K562 (cell line): Measurements from ENCODE around the gene CHN2. TPM values are rescaled to one million over a fixed set of nuclear protein-coding genes. Genes with fewer than 3 reads are reported as not detected.

Experiments used
- ATAC-seq: fragments of 200-7000 bp; cut with Tn5 transposase; 3 replicates; pipeline ENCODE4 v1.9.1; 2020; ENCODE audit warnings: moderate library complexity
- BruUV-seq: library from RNA; stranded (reverse); fragments of 400-500 nt; replicated peaks from 2 replicates; lab custom pipeline; 2021; lab: Mats Ljungman, UMichigan
- CTCF ChIA-PET: fragments of 300-600 bp; formaldehyde crosslinking; extraction: SDS; loops from one replicate; lab custom pipeline; 2021; ENCODE audit warnings: low intra/inter-chr PET ratio; lab: Yijun Ruan, JAX
- POLR2A ChIA-PET: fragments of 300-600, 350-650 bp; sonication (Branson Sonifier 250); formaldehyde crosslinking; extraction: SDS; loops from one replicate; lab custom pipeline; 2021; ENCODE audit warnings: antibody characterized with exemption, inconsistent platforms; lab: Yijun Ruan, JAX
- DNase-seq, 4 experiments: peaks; one replicate each; pipeline versions ENCODE4 v3.0.0 to v3.0.0-alpha.2; 2011 to 2018; ENCODE audit warnings: low spot score in 3 of 4, mixed read lengths in 3 of 4; ENCODE audit errors: extremely low read depth in 1 of 4
- FAIRE-seq: peaks from 2 replicates; lab custom pipeline; 2011; peaks lifted over from hg19 to GRCh38; lab: Jason Lieb, UNC
- H2AFZ ChIP-seq: 2 replicates; pipeline ENCODE4 v1.6.0; 2011; ENCODE audit warnings: low read depth, low read length, control low read depth, inconsistent platforms
- H3K27ac ChIP-seq: fragments of 200-600 bp; 3 replicates; pipeline ENCODE4 v1.8.0; 2011; ENCODE audit warnings: low read depth, mild to moderate bottlenecking, control low read depth, inconsistent platforms, low read length, moderate library complexity, mixed read lengths; ENCODE audit errors: extremely low read depth
- H3K27me3 ChIP-seq, 2 experiments: fragments of 300-600 bp in 1 of 2; 2 replicates in 1 of 2; 3 replicates in 1 of 2; pipeline versions ENCODE4 v1.6.0 to v1.8.0; 2011; ENCODE audit warnings: inconsistent platforms in 2 of 2, low read length in 2 of 2, mild to moderate bottlenecking in 1 of 2, mixed read lengths in 1 of 2, moderate library complexity in 1 of 2; ENCODE audit not compliant: control insufficient read depth in 2 of 2, insufficient read depth in 2 of 2
- H3K36me3 ChIP-seq: fragments of 300-600 bp; 3 replicates; pipeline ENCODE4 v1.8.0; 2011; ENCODE audit warnings: mild to moderate bottlenecking, low read length, inconsistent platforms; ENCODE audit not compliant: control insufficient read depth, insufficient read depth
- H3K4me1 ChIP-seq, 2 experiments: fragments of 200-600 bp in 1 of 2; replicated peaks in 1 of 2; 2 replicates in 1 of 2; 3 replicates in 1 of 2; pipeline versions ENCODE4 v1.5.1 to v1.8.0; 2011; ENCODE audit warnings: inconsistent platforms in 2 of 2, low read length in 2 of 2, mild to moderate bottlenecking in 1 of 2, mixed read lengths in 1 of 2, moderate library complexity in 1 of 2; ENCODE audit not compliant: control insufficient read depth in 2 of 2, insufficient read depth in 2 of 2
- H3K4me2 ChIP-seq: 2 replicates; pipeline ENCODE4 v1.6.1; 2011; ENCODE audit warnings: low read length, control low read depth, inconsistent platforms, mixed read lengths; ENCODE audit not compliant: insufficient read depth
- H3K4me3 ChIP-seq: fragments of 200-600 bp; sonication (generic), shearing (Covaris generic); 2 replicates; pipeline ENCODE4 v1.5.1; 2016; ENCODE audit warnings: control low read depth, inconsistent platforms
- H3K79me2 ChIP-seq: fragments of 200-600 bp; 3 replicates; pipeline ENCODE4 v1.8.0; 2011; ENCODE audit warnings: low read length, inconsistent platforms; ENCODE audit not compliant: control insufficient read depth, insufficient read depth
- H3K9ac ChIP-seq, 2 experiments: 2 replicates each; pipeline versions ENCODE4 v1.6.0 to v1.6.1; 2011; ENCODE audit warnings: low read depth in 2 of 2, low read length in 2 of 2, control low read depth in 1 of 2, inconsistent platforms in 1 of 2, mild to moderate bottlenecking in 1 of 2, mixed read lengths in 1 of 2; ENCODE audit not compliant: insufficient read depth in 1 of 2
- H3K9me1 ChIP-seq: one replicate; pipeline ENCODE4 v1.6.0; 2011; ENCODE audit warnings: inconsistent platforms, mild to moderate bottlenecking, low read length, moderate library complexity; ENCODE audit not compliant: control insufficient read depth, insufficient read depth
- H3K9me3 ChIP-seq: replicated peaks from 2 replicates; pipeline ENCODE4 v1.5.1; 2011; ENCODE audit warnings: low read depth, low read length, inconsistent platforms; ENCODE audit not compliant: control insufficient read depth, insufficient read depth
- H4K20me1 ChIP-seq: replicated peaks from 2 replicates; pipeline ENCODE4 v1.6.1; 2011; ENCODE audit warnings: low read length, inconsistent platforms, mixed read lengths; ENCODE audit not compliant: control insufficient read depth, insufficient read depth
- CBX2 ChIP-seq: fragments of 200-600 bp; sonication (generic); IDR thresholded peaks from one replicate; pipeline ENCODE4 v1.6.1; 2012; ENCODE audit warnings: mild to moderate bottlenecking, low read length, inconsistent platforms; ENCODE audit not compliant: insufficient read depth, poor library complexity, severe bottlenecking
- CHD2 ChIP-seq: IDR thresholded peaks from 2 replicates; pipeline ENCODE4 v1.6.1; 2011; ENCODE audit warnings: low read depth, low read length
- GABPB1 ChIP-seq: sonication (generic); formaldehyde crosslinking; IDR thresholded peaks from 2 replicates; pipeline ENCODE4 v1.8.0; 2022; ENCODE audit warnings: mild to moderate bottlenecking, missing genetic modification reagents
- GTF3C2 ChIP-seq: IDR thresholded peaks from 3 replicates; pipeline ENCODE4 v1.6.1; 2011; ENCODE audit warnings: borderline replicate concordance, mild to moderate bottlenecking, moderate library complexity; ENCODE audit not compliant: insufficient read length; ENCODE audit errors: extremely low read depth
- HDAC6 ChIP-seq: IDR thresholded peaks from 2 replicates; pipeline ENCODE4 v1.6.1; 2012; ENCODE audit warnings: low read depth, mild to moderate bottlenecking, control low read depth, inconsistent platforms, low read length, moderate library complexity
- MYNN ChIP-seq, 2 experiments: sonication (generic); formaldehyde crosslinking in 1 of 2; IDR thresholded peaks; 2 replicates each; pipeline versions ENCODE4 v1.5.0 to v1.6.1; 2016 to 2020; ENCODE audit warnings: antibody characterized with exemption in 1 of 2, missing genetic modification reagents in 1 of 2
- NBN ChIP-seq: fragments of 450-650 bp; IDR thresholded peaks from 2 replicates; pipeline ENCODE4 v1.6.1; 2016; ENCODE audit warnings: low read depth, mild to moderate bottlenecking
- POLR3A ChIP-seq: IDR thresholded peaks from 2 replicates; pipeline ENCODE4 v1.6.1; 2011; ENCODE audit warnings: borderline replicate concordance, mild to moderate bottlenecking, moderate library complexity; ENCODE audit not compliant: insufficient read length, insufficient read depth; ENCODE audit errors: extremely low read depth
- RBM25 ChIP-seq: fragments of 200-400 bp; formaldehyde crosslinking; IDR thresholded peaks from 2 replicates; pipeline ENCODE4 v1.6.1; 2018; ENCODE audit warnings: low read length, low read depth, moderate library complexity; ENCODE audit not compliant: severe bottlenecking
- SFPQ ChIP-seq: fragments of 200-400 bp; formaldehyde crosslinking; IDR thresholded peaks from 2 replicates; pipeline ENCODE4 v1.6.1; 2017; ENCODE audit warnings: mild to moderate bottlenecking, low read depth, low read length, moderate library complexity
- ZNF197 ChIP-seq: fragments of 200-800 bp; sonication (Bioruptor generic); IDR thresholded peaks from 2 replicates; pipeline ENCODE4 v1.6.1; 2016; ENCODE audit warnings: low read depth, missing genetic modification characterization, missing compliant biosample characterization
- ZNF224 ChIP-seq: sonication (generic); formaldehyde crosslinking; IDR thresholded peaks from 2 replicates; pipeline ENCODE4 v1.8.0; 2022; ENCODE audit warnings: mild to moderate bottlenecking, missing genetic modification reagents
- ZNF263 ChIP-seq: sonication (generic); formaldehyde crosslinking; IDR thresholded peaks from 2 replicates; pipeline ENCODE4 v1.8.0; 2022; ENCODE audit warnings: mild to moderate bottlenecking, missing genetic modification reagents, borderline replicate concordance
- ZNF551 ChIP-seq: fragments of 250-450 bp; sonication (Bioruptor Pico); IDR thresholded peaks from 2 replicates; pipeline ENCODE4 v1.5.0; 2021; ENCODE audit warnings: mild to moderate bottlenecking, moderate library complexity
- in situ Hi-C: fragments of 300-500 bp; cut with MboI; formaldehyde crosslinking; loops from 4 replicates; pipeline ENCODE4 v1.15.0; 2018; ENCODE audit warnings: inconsistent platforms, mixed read lengths
- intact Hi-C: fragments of 100-400 bp; cut with micrococcal nuclease; formaldehyde crosslinking; loops from 2 replicates; pipeline ENCODE4 v1.14.2; 2022
- polyA plus RNA-seq, 8 experiments: library from polyadenylated mRNA; depleted of rRNA in 4 of 8; stranded (reverse) in 5 of 8; unstranded in 3 of 8; fragments of >200 nt; fragmentation: Nextera tagmentation in 2 of 8; fragmentation: Illumina TruSeq in 1 of 8; extraction: Ambion mirVana in 2 of 8; extraction: Trizol in 1 of 8; gene quantifications; 2 replicates each; pipeline versions ENCODE4 v1.2.1 to v1.2.3, GENCODE V29; 2011 to 2014; ENCODE audit warnings: inconsistent platforms in 1 of 8, missing spikeins in 1 of 8
- total RNA-seq, 7 experiments: library from RNA; depleted of rRNA in 6 of 7; stranded (reverse); fragments of >200 nt in 6 of 7; fragmentation: Illumina TruSeq in 2 of 7; extraction: Trizol in 2 of 7; gene quantifications; 2 replicates each; pipeline versions ENCODE4 v1.2.1 to v1.2.3, GENCODE V29; 2011 to 2021; ENCODE audit warnings: low replicate concordance in 1 of 7

The CHN2 gene
- total and polyA plus RNA-seq, 9 of the 15 experiments (the other 6 are each of a cell fraction or from before 2014, with no cell fraction given): 0.12 to 2.1 (median 0.31) TPM; not detected in 1

DNA sequence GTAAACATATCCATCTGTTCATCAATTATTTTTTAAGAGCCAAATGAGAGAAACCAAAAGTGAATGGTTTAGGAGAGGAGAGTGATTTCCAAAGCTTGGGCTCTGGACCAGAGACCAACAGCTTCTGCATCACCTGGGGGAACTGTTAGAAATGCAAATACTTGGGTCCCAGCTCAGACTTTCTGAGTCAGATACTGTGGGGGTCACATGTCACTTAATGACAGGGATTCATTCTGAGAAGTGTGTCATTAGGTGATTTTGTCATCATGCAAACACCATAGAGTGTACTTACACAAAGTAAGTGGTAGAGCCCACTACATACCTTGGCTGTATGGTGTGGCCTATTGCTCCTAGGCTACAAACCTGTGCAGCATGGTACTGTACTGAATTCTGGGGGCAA lies 240.6 kb downstream of the CHN2 start:
- Histone ChIP-seq H3K9me3 (no peaks in the 10 kb centered on the region), H3K4me1 (no peaks in the 10 kb centered on the region), H3K4me3 (no peak overlapping the region), H3K4me2 (no peak overlapping the region), H3K27ac (no peak overlapping the region), H3K36me3 (no peaks in the 10 kb centered on the region), H3K27me3 (peaks cover 0 to 3% of the 10 kb centered on the region in 2 experiments; a peak in 2 of 5 replicates), H2AFZ (no peak overlapping the region), H3K79me2 (no peaks in the 10 kb centered on the region), H3K9ac (no peak overlapping the region), H3K9me1 (no peaks in the 10 kb centered on the region), H4K20me1 (no peaks in the 10 kb centered on the region)
- ChIA-PET POLR2A (interaction anchor here (0.6 to 0.9 kb wide), 2 partner anchors 10 to 126 kb away, joined by 3 read pairs; no protein-coding TSS in a partner anchor), CTCF (no interaction called here)
- FAIRE-seq: no peak
- no TSS peak for BruUV-seq
- intact Hi-C loops (no loop called here), in situ Hi-C loops (no loop called here)
- ATAC-seq: no peak
- DNase-seq: no peak
- TF ChIP-seq SFPQ: no peak
- TF ChIP-seq NBN: no peak
- TF ChIP-seq MYNN (IDR thresholded peaks at IDR 0.05): no peak
- TF ChIP-seq MYNN (CRISPR knock-in tag; IDR thresholded peaks at IDR 0.05): no peak
- no peak for TF ChIP-seq ZNF263 (CRISPR knock-in tag)
- no peak for TF ChIP-seq ZNF224 (CRISPR knock-in tag)
- TF ChIP-seq ZNF197: no peak
- TF ChIP-seq HDAC6: no peak
- no peak for TF ChIP-seq CHD2
- no peak for TF ChIP-seq RBM25
- TF ChIP-seq CBX2: no peak
- TF ChIP-seq GABPB1 (CRISPR knock-in tag): no peak
- no peak for TF ChIP-seq POLR3A
- TF ChIP-seq GTF3C2: no peak
- no peak for TF ChIP-seq ZNF551 (CRISPR knock-in tag)
